B cell (primary cell): ENCODE results near the gene PLAC9. TPM values are rescaled to one million over a fixed set of nuclear protein-coding genes. Genes with fewer than 3 reads are reported as not detected.
A peak's percentile ranks its signal among the peaks of the same experiment; 100 is the strongest.

Source experiments
- ATAC-seq: fragments of 200-7000 bp; cut with Tn5 transposase; one replicate; pipeline ENCODE4 v1.10.0; 2021; ENCODE audit warnings: low read depth, mild to moderate bottlenecking, moderate number of reproducible peaks, moderate library complexity
- CTCF ChIA-PET: fragments of 350-600 bp; sonication (Branson Sonifier 250); formaldehyde crosslinking; loops from one replicate; lab custom pipeline; 2021; ENCODE audit warnings: antibody characterized with exemption, inconsistent platforms; lab: Charles Lee
- POLR2A ChIA-PET: fragments of 350-600 bp; sonication (Branson Sonifier 250); formaldehyde crosslinking; loops from one replicate; lab custom pipeline; 2021; ENCODE audit warnings: antibody characterized with exemption; lab: Charles Lee
- DNase-seq: peaks from one replicate; pipeline ENCODE4 v3.0.0; 2013
- H2AFZ ChIP-seq: 2 replicates; pipeline ENCODE4 v1.6.1; 2012; ENCODE audit warnings: mild to moderate bottlenecking, low read depth, low read length; ENCODE audit not compliant: insufficient read depth, poor library complexity, severe bottlenecking
- H3K27ac ChIP-seq, 2 donors: 1 replicate in 1 of 2; 2 replicates in 1 of 2; pipeline ENCODE4 v1.5.1; 2012 to 2013; ENCODE audit warnings: low read length in 2 of 2, mild to moderate bottlenecking in 2 of 2, moderate library complexity in 1 of 2
- H3K27me3 ChIP-seq, 4 experiments: fragments of 200-600 bp in 1 of 4; sonication (generic) in 1 of 4; replicated peaks in 1 of 4; 1 replicate in 2 of 4; 2 replicates in 2 of 4; pipeline versions ENCODE4 v1.6.1 to v1.7.0; 2013 to 2016; ENCODE audit warnings: low read length in 3 of 4, mild to moderate bottlenecking in 2 of 4, mixed read lengths in 1 of 4, moderate library complexity in 1 of 4; ENCODE audit not compliant: insufficient read depth in 4 of 4, control insufficient read depth in 3 of 4; ENCODE audit errors: control extremely low read depth in 1 of 4
- H3K36me3 ChIP-seq, 2 experiments: replicated peaks in 1 of 2; 1 replicate in 1 of 2; 2 replicates in 1 of 2; pipeline versions ENCODE4 v1.6.1 to v1.7.1; 2013; ENCODE audit warnings: low read length in 1 of 2; ENCODE audit not compliant: insufficient read depth in 2 of 2, control insufficient read depth in 1 of 2; ENCODE audit errors: control extremely low read depth in 1 of 2, extremely low read depth in 1 of 2
- H3K4me1 ChIP-seq, 2 donors: fragments of 200-600 bp in 1 of 2; sonication (generic) in 1 of 2; 1 replicate in 1 of 2; 2 replicates in 1 of 2; pipeline versions ENCODE4 v1.5.1 to v1.6.1; 2013 to 2017; ENCODE audit warnings: low read length in 2 of 2; ENCODE audit not compliant: control insufficient read depth in 2 of 2, insufficient read depth in 2 of 2
- H3K4me2 ChIP-seq: replicated peaks from 2 replicates; pipeline ENCODE3; 2012; ENCODE audit warnings: mild to moderate bottlenecking, low read depth, low read length; ENCODE audit not compliant: poor library complexity, severe bottlenecking
- H3K4me3 ChIP-seq, 5 experiments: fragments of 200-600 bp in 1 of 5; sonication (generic) in 1 of 5; 1 replicate in 3 of 5; 2 replicates in 2 of 5; pipeline versions ENCODE4 v1.5.1 to v1.7.0; 2011 to 2016; ENCODE audit warnings: low read length in 4 of 5, mild to moderate bottlenecking in 4 of 5, low read depth in 2 of 5, control low read depth in 1 of 5, moderate library complexity in 1 of 5; ENCODE audit not compliant: insufficient read depth in 1 of 5; ENCODE audit errors: control extremely low read depth in 1 of 5, extremely low read depth in 1 of 5
- H3K79me2 ChIP-seq: fragments of 200-600 bp; sonication (generic); one replicate; pipeline ENCODE4 v1.6.0; 2016; ENCODE audit warnings: low read length; ENCODE audit not compliant: control insufficient read depth, insufficient read depth
- H3K9ac ChIP-seq: fragments of 200-600 bp; sonication (generic); 2 replicates; pipeline ENCODE4 v1.6.1; 2017; ENCODE audit warnings: mild to moderate bottlenecking, low read length, moderate library complexity
- H3K9me3 ChIP-seq, 3 donors: one replicate each; pipeline versions ENCODE4 v1.6.1 to v1.7.1; 2013; ENCODE audit warnings: low read length in 2 of 3; ENCODE audit not compliant: control insufficient read depth in 2 of 3, insufficient read depth in 1 of 3; ENCODE audit errors: control extremely low read depth in 1 of 3
- H4K20me1 ChIP-seq: 2 replicates; pipeline ENCODE4 v1.6.0; 2012; ENCODE audit warnings: mild to moderate bottlenecking, low read length; ENCODE audit not compliant: insufficient read depth, control insufficient read depth, poor library complexity, severe bottlenecking
- H3K27ac Mint-ChIP-seq: one replicate; pipeline ENCODE4 v1.8.0; 2021; ENCODE audit warnings: mixed read lengths
- H3K27me3 Mint-ChIP-seq: one replicate; pipeline ENCODE4 v1.8.0; 2021; ENCODE audit warnings: mixed read lengths
- H3K4me1 Mint-ChIP-seq: one replicate; pipeline ENCODE4 v1.8.0; 2021; ENCODE audit warnings: mixed read lengths
- H3K4me3 Mint-ChIP-seq: one replicate; pipeline ENCODE4 v1.8.0; 2021; ENCODE audit warnings: mixed read lengths
- H3K9me3 Mint-ChIP-seq: one replicate; pipeline ENCODE4 v1.8.0; 2022; ENCODE audit warnings: mixed read lengths; ENCODE audit not compliant: insufficient read depth
- EZH2 ChIP-seq: IDR thresholded peaks from 2 replicates; pipeline ENCODE4 v1.6.1; 2012; ENCODE audit warnings: borderline replicate concordance, low read depth, mild to moderate bottlenecking, moderate library complexity, low read length; ENCODE audit not compliant: insufficient read depth, poor library complexity, severe bottlenecking
- WGBS: methylation state at CpG from one replicate; pipeline ENCODE4 v1.1.5; 2013; ENCODE audit warnings: missing lambda C conversion rate; ENCODE audit not compliant: insufficient coverage; 5-methylcytosine and 5-hydroxymethylcytosine counted together
- intact Hi-C: fragments of 100-400 bp; cut with micrococcal nuclease; formaldehyde crosslinking; loops from one replicate; pipeline ENCODE4 v1.10.0; 2022
- polyA plus RNA-seq: library from polyadenylated mRNA; depleted of rRNA; stranded (reverse); fragments of >200 nt; gene quantifications from 2 replicates; pipeline ENCODE4 v1.2.3, GENCODE V29; 2012
- total RNA-seq, 2 donors: library from RNA; stranded (reverse); fragments of 120-200 nt in 1 of 2; gene quantifications; 1 replicate in 1 of 2; 2 replicates in 1 of 2; pipeline versions ENCODE4 v1.2.3 to v1.2.4, GENCODE V29; 2013 to 2022
- TF ChIP-seq, protein P1 (sequence below): fragments of 200-600 bp; IDR thresholded peaks from one replicate; pipeline ENCODE4 v1.8.0; 2022; ENCODE audit warnings: antibody characterized with exemption, mild to moderate bottlenecking

PLAC9 gene
- total and polyA plus RNA-seq, 2 donors (not counting 1 experiment from before 2014, with no cell fraction given) = not detected

- ATAC-seq (no peak), DNase-seq (no peak)
- Histone ChIP-seq H3K27ac (no peak overlapping the region), H3K4me1 (peaks cover 32 to 33% of the 10 kb centered on the region in 2 donors), H3K36me3 (peaks cover 3 to 36% of the 10 kb centered on the region in 2 experiments), H3K9me3 (no peaks in the 10 kb centered on the region), H3K27me3 (no peaks in the 10 kb centered on the region), H3K9ac (no peak overlapping the region), H3K79me2 (peaks cover 89% of the 10 kb centered on the region), H2AFZ (no peak overlapping the region), H3K4me3 (no peak overlapping the region), H3K4me2 (no peak overlapping the region), H4K20me1 (peaks cover 74% of the 10 kb centered on the region)
- H3K27ac Mint-ChIP-seq = no peak overlapping the region
- no peaks in the 10 kb centered on the region for H3K9me3 Mint-ChIP-seq
- no peak for TF ChIP-seq EZH2
- TF ChIP-seq, protein P1, sequence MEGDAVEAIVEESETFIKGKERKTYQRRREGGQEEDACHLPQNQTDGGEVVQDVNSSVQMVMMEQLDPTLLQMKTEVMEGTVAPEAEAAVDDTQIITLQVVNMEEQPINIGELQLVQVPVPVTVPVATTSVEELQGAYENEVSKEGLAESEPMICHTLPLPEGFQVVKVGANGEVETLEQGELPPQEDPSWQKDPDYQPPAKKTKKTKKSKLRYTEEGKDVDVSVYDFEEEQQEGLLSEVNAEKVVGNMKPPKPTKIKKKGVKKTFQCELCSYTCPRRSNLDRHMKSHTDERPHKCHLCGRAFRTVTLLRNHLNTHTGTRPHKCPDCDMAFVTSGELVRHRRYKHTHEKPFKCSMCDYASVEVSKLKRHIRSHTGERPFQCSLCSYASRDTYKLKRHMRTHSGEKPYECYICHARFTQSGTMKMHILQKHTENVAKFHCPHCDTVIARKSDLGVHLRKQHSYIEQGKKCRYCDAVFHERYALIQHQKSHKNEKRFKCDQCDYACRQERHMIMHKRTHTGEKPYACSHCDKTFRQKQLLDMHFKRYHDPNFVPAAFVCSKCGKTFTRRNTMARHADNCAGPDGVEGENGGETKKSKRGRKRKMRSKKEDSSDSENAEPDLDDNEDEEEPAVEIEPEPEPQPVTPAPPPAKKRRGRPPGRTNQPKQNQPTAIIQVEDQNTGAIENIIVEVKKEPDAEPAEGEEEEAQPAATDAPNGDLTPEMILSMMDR = no peak
- ChIA-PET POLR2A (no interaction called here), CTCF (interaction anchor here (1.0 to 7.8 kb wide), 4 partner anchors 18 to 39 kb away, joined by 3 to 85 read pairs (median 9); partner anchors contain the start of gene ANXA11)
- intact Hi-C loops = no loop called here
- H3K27me3 Mint-ChIP-seq = no peaks in the 10 kb centered on the region
- WGBS = 91% methylated on average over 4 of the region's 4 CpGs
- no peak overlapping the region for H3K4me3 Mint-ChIP-seq
- peaks cover 73% of the 10 kb centered on the region for H3K4me1 Mint-ChIP-seq
Measured at GRCh38 chr10:80183436-80183835, 50.9 kb downstream of the PLAC9 start.

DNA sequence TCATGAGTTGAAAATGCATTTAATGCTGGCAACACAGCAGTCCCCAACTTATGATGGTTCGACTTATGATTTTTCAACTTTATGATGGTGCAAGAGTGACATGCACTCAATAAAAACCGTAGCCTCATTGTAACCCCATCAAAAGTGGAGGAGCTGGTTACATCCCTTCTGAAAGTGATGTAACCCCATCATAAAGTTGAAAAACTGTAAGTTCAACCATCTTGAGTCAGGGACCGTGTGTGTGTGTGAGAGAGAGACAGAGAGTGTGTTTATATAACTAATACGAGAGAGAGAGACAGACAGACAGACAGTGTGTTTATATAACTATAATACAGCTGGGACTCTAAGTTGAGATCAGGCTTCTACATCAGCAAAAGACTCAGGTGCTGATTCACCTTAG lies 51.8 kb downstream of the PLAC9 start:
- Histone ChIP-seq H3K36me3 (peaks cover 3 to 34% of the 10 kb centered on the region in 2 experiments), H4K20me1 (peaks cover 66% of the 10 kb centered on the region), H3K4me2 (no peak overlapping the region), H3K4me1 (peaks cover 40 to 42% of the 10 kb centered on the region in 2 donors), H3K27me3 (no peaks in the 10 kb centered on the region), H3K9ac (no peak overlapping the region), H3K9me3 (no peaks in the 10 kb centered on the region), H3K27ac (no peak overlapping the region), H2AFZ (no peak overlapping the region), H3K4me3 (no peak overlapping the region), H3K79me2 (peaks cover 89% of the 10 kb centered on the region)
- no peak overlapping the region for H3K4me3 Mint-ChIP-seq
- H3K9me3 Mint-ChIP-seq = no peaks in the 10 kb centered on the region
- 100% methylated on average over 2 of the region's 4 CpGs for WGBS
- ATAC-seq (no peak), DNase-seq (no peak)
- H3K27ac Mint-ChIP-seq = peak overlapping the region; percentile 26
- no peaks in the 10 kb centered on the region for H3K27me3 Mint-ChIP-seq
- TF ChIP-seq, protein P1 = no peak
- TF ChIP-seq EZH2 = no peak
- H3K4me1 Mint-ChIP-seq = peaks cover 72% of the 10 kb centered on the region
- ChIA-PET CTCF (interaction anchor here (0.9 to 7.8 kb wide), 4 partner anchors 18 to 40 kb away, joined by 3 to 85 read pairs (median 12); partner anchors contain the start of gene ANXA11), POLR2A (no interaction called here)
- intact Hi-C loops = no loop called here
